GM18502 (cell line): Measurements from ENCODE around the gene TSSK6.

ENCODE experiments used
- ATAC-seq: cut with Tn5 transposase; IDR thresholded peaks from one replicate; pipeline ENCODE4 v1.9.1; 2021; ENCODE audit warnings: mild to moderate bottlenecking; ENCODE audit not compliant: unreplicated experiment, poor library complexity

Gene TSSK6

GRCh38 chr19:19471682-19472081 is 43.7 kb downstream of the TSSK6 start:
- no peak for ATAC-seq

DNA sequence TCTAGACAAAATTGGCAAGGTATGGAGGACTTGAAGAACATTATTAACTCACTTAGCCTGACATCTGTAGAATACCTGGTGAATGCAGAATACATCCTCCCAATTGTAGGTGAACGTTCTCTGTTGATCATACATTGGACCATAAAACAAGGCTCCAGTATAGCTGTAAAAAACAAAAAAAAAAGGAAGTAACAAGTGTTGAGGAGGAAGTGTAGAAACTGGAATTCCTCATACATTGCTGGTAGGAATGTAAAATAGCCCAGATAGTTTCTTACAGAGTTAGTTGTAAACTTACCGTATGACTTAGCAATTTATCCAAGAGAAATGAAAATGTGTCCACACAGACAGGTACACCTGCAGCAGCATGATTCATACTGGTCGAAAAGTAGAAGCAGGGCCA is 44.8 kb downstream of the TSSK6 start:
- no peak for ATAC-seq

GRCh38 chr19:19468424-19469050 is 46.8 kb downstream of the TSSK6 start:
- ATAC-seq: no peak

DNA sequence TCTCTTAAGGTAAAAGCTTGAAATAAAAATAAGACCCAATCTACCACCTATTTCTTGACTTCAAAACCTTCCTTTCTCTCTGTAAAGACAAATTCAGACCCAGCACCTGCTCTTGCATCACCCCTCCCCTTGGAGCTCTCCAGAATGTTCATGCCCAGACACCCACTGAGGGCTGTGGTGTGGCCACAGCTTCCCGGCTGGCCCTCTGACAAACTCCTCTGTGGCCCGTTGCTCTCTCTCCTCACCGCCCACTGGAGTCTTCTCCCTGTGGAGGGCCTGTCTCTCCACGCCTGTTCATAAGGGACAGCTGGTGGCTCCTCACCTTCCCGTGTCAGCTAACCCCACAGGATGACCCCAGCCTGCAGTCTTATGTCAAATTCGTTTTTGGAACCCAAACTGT is 49.1 kb downstream of the TSSK6 start:
- no peak for ATAC-seq

DNA sequence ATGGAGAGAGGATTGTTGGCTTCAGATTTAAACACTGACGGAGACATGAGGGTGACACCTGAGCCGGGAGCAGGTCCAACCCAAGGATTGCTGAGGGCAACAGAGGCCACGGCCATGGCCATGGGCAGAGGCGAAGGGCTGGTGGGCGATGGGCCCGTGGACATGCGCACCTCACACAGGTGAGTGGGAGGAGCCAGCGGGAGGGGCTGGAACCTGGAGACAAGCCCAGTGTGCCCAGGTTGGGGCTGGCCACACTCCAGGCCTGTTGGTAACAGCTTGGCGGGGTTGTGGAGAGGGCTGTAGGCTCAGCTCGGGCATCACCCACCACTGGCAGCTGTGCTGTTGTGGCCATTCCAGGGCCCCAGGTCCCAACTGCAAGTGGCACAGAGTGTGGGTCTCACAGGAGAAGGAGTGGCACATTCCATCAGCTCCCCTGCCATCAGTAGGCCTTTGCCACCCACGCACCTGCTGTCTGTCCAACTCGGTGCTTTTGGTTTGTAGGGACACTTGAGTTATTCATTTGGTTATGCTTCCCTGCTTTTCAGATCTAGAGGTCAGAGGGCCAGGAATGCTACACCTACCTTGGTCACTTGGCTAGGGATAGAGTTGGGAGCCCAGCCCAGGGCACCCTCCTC is 49.8 kb downstream of the TSSK6 start:
- no peak for ATAC-seq

- no peak for ATAC-seq
Measured at GRCh38 chr19:19464339-19465098, 50.8 kb downstream of the TSSK6 start.
